Activated CD4-positive, CD25-positive, alpha-beta regulatory T cell treated with anti-CD3 and anti-CD28 coated beads, Interleukin-2, amount 50 U/mL, for 24 hours (primary cell): ENCODE data around the gene GNGT2.
A peak's percentile ranks its signal among the peaks of the same experiment; 100 is the strongest.

Experiments used
- ATAC-seq, 2 donors: fragments of 150-1000 bp; cut with Tn5 transposase; one replicate each; pipeline ENCODE4 v1.10.0; 2021; ENCODE audit warnings: mild to moderate bottlenecking in 1 of 2, moderate library complexity in 1 of 2

GNGT2 gene

DNA sequence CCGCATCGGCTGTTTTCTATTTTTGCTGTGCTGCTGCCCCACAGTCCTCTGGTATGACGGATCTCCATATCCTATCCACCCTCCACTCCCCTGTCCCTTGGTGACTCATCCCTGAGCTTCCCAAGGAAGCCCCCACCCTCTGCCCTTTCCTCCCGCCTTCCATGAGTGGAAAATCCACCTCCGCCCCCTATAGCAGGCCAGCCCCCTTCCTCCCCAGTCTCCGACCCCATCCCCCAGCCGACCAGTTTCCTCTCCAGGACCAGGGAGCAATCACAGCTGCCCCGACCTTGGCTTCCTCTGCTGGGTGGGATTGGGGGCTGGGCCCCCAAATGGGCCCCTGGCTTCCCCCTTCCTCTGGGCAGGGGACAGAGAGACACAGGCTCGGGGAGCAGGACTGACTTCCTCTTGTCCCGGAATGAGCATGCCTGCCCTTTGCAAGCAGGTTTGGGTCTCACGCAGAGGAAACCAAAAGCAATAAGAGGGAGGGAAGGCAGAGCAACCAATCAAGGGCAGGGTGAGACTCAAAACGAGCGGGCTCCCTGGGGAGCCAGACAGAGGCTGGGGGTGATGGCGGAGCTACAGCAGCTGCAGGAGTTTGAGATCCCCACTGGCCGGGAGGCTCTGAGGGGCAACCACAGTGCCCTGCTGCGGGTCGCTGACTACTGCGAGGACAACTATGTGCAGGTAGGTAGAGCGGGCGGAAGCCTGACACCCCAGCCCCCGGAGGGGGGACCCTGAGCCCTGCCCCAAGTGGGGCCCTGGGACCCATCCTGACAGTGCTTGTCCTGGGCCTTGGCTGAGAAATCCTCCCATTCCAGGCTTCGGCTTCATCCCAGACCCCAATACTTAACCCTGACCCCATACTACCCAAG, at the start of gene GNGT2, which contains the start of gene ABI3:
Gene GNGT2 (minus strand): TSS at position 417 of the 872 bp plus-strand sequence. CDS start 3,152 bp downstream, outside the sequence.
Gene ABI3 (plus strand): TSS at position 550 of the 872 bp plus-strand sequence. CDS start 18 bp downstream, at position 568.
- peak; percentile 95 to 98 for ATAC-seq

DNA sequence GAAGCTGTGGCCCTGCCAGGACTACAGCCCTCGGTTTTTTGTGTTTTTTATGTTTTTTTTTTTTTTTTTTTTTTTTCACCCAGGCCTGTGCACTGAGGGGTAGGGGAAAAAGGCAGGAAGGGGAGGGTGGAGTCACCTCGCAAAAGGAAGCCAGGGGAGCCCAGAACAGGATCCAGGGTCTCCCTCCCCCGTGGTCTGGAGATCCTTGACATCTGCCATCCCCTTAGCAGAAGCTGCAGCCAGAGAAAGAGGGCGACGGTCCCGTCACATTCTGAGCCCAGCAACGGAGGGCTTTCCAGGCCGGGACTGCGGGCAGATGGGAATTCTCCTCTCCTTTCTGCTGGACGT, 49.3 kb upstream of the GNGT2 start:
- no peak for ATAC-seq

DNA sequence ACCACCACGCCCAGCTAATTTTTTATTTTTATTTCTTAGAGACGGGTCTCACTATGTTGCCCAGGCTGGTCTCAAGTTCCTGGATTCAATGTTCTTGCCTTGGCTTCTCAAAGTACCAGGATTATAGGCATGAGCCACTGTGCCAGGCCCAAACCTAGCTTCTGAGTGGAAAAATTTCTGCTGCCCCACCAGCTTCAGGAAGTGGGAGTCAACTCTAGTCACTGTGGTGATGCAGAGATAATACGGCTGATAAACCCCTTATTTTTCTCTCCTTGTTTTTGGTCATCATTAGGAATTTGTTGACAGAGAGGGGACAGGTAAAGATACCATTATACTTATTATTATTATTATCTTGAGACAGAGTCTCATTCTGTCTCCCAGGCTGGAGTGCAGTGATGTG, 48.0 kb upstream of the GNGT2 start:
- no peak for ATAC-seq

DNA sequence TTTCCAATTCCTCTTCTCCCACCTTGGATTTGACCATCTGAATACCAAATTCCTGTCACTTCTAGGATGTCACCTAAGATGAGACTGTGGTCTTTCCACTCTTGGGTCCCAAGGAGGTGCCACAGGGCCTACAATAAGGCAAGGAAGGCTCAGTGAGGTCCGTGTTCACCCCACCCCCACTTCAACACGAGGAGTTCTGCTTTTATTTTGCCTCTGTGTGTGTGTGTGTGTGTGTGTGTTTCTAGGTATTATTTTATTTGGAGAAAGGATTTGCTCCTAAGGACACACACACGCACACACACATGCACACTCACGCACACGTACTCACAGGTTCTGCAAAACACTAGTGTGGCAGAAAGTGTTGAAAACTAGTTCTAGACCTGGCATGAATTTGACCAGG, 44.8 kb upstream of the GNGT2 start:
- ATAC-seq, result no peak

DNA sequence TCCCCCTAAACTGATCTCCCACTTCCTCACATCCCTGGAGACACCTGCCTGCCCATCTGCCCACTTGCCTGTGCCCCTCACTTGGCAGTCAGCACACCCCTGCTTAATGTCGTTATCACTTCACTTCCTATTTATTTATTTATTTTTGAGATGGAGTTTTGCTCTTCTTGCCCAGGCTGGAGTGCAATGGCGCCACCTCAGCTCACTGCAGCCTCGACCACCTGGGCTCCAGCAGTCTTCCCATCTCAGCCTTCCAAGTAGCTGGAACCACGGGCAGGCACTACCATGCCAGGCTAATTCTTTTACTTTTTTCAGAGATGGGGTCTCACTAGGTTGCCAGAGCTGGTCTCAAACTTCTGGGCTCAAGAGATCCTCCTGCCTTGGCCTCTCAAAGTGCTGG, 43.7 kb upstream of the GNGT2 start:
- no peak for ATAC-seq

- no peak for ATAC-seq
These were observed 41.8 kb upstream of the GNGT2 start for GRCh38 chr17:49252148-49252695.

GRCh38 chr17:49249890-49250522, 39.6 kb upstream of the GNGT2 start:
- ATAC-seq, result no peak

DNA sequence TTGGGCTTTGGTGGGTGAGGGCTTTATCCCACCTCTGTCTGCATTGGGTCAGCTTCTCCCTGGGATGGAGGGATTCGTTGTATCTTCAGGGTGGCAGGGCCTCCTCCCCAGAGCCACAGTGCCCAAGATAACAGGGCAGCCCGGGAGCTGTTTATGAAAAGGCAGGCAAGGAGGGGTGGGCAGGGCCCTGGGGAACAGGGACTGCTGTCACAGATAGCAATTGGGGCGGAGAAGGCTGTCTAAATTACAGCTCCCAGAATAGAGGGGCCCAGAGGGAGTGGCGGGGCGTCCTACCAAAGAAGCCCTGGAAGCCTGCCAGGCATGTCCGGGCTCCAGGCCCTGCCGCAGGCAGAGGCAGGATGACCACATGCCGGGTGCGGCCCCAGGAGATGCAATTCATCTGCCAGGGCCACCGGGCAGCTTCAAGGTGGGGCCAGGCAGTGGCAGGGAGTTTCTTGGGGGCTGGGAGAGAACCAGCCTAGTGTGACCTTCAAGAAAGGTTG, 39.0 kb upstream of the GNGT2 start:
- ATAC-seq, result no peak

DNA sequence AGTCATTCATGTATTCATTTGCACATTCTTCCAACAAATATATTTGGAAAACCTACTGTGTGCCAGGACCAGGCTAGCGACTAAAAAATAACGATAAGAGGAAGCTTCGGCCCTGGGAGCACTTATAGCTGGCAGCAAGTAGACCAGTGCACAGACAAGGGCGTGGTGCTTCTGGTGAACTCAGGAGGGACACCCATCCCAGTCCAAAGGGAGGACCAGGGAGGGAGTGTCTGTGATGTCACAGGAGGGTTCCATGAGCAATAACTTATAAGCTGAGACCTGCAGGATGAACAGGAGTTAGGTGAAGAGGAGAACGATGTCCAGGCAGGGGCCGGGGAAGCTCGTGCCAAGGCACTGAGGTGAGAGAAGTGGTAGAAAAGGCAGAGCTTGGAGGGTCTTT, 37.6 kb upstream of the GNGT2 start:
- ATAC-seq, result no peak

GRCh38 chr17:49244839-49245238, 34.5 kb upstream of the GNGT2 start:
- ATAC-seq, result no peak

DNA sequence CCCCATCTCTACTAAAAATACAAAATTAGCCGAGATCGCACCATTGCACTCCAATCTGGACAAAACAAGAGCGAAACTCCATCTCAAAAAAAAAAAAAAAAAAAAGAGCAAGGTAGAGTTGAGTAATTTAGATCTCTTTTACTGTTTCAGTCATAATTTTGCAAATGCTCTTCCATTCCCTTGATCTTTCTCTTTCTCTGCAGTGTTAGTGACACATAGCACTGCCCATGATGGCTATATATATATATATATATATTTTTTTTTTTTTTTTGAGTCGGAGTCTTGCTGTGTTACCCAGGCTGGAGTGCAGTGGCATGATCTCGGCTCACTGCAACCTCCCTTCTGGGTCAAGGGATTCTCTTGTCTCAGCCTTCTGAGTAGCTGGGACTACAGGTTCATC, 32.4 kb upstream of the GNGT2 start:
- peak in 1 of 2 donors; percentile 70 for ATAC-seq

GRCh38 chr17:49241692-49242397, 31.5 kb upstream of the GNGT2 start:
- ATAC-seq, result no peak

DNA sequence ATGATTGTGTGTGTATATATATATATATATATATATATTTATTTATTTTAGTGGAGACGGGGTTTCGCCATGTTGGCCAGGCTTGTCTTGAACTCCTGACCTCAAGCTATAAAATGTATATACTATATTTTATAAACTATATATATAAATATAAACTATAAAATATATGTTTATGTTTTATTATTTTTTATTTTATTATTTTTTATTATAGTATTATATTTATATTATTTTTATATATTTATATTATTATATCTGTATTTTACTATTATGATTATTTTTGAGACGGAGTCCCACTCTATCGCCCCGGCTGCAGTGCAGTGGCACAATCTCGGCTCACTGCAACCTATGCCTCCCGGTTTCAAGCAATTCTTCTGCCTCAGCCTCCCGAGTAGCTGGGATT, 30.7 kb upstream of the GNGT2 start:
- ATAC-seq, result no peak

GRCh38 chr17:49240619-49241018, 30.2 kb upstream of the GNGT2 start:
- ATAC-seq, result no peak

DNA sequence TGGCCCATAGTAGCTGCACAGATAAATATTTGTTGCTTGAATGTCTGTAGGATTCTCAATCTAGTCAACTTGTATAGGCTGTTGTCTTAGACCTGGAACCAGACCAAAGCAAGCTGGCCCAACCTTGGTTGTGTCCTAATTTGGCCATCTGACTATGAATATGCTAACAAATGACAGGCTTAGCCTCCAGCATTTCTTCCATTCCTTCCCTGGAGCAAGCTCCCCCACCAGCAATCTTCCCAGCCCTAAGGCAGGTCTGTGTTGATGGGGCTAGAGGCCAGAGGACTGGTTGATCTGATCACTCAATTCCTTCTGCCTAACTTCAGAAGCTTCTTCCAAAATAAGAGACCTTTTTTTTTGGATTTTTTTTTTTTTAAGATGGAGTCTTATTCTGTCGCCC, 29.6 kb upstream of the GNGT2 start:
- ATAC-seq, result no peak

DNA sequence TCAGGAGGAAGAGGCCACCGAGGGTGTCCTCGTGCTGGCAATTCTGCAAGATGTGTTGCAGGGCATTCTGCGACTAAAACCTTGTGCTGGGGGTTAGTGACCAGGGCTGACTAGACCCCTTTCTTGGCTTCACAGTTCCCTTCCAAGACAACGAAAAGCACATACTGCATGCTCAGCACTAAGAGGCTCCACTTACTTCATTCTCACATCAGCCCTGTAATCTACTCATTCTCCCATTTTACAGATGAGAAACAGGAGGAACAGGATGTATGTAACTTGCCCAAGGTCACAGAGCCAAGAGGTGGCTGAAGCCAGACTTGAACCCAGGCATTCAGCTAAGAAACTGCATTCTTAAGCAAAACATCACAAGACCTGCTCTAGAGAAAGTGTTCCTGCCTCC, 25.5 kb upstream of the GNGT2 start:
- no peak for ATAC-seq

GRCh38 chr17:49234509-49235080, 24.2 kb upstream of the GNGT2 start:
- no peak for ATAC-seq

- ATAC-seq, result no peak
These were observed 21.2 kb upstream of the GNGT2 start for GRCh38 chr17:49231563-49231894.

DNA sequence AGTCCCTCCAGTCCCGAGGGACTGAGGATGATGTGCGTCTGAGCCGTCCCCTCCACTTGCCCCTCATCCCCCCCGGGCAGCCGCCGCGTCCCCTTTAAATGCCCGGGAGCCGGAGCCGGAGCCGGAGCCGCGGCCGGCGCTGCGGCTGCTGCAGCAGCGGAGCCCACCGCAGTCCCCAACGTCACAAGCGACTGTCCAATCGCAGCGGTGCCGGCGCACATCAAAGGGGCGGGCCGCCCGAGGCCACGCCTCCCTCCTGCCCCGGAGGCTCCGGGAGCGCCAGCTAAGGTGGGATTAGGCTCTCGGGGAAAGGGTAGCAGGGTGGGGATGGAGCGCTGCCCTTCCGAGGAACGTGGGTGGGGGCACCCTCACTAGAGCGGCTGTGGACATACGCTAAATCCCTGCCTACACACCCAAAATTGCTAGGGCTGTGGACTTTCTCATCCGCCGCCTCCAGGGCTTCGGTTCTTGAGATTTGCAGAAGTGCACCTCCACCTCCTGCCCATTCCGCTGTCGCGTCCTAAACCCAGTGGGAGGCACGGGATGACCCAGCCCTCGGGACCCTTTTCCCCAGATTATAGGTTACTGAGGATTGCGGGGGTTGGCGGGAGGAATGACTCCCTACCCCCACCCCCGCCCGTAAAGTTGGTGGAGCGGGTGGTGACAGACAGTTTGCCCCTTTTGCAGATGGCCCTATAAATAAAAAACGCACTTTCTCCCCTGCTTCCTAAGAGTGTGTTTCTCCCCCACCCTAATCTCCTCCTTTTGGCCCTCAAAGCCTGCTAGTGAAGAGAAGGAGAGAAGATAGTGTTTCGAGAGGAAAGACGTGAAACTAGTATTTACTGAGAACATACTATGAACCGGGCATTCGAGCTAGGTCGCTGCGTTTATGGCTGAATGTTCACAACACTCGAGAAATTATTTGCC, 20.5 kb upstream of the GNGT2 start, which contains the start of gene PHOSPHO1:
Gene PHOSPHO1 (minus strand): TSS at position 152 of the 927 bp plus-strand sequence. CDS start 4,096 bp downstream, outside the sequence.
- ATAC-seq, result peak; percentile 97

DNA sequence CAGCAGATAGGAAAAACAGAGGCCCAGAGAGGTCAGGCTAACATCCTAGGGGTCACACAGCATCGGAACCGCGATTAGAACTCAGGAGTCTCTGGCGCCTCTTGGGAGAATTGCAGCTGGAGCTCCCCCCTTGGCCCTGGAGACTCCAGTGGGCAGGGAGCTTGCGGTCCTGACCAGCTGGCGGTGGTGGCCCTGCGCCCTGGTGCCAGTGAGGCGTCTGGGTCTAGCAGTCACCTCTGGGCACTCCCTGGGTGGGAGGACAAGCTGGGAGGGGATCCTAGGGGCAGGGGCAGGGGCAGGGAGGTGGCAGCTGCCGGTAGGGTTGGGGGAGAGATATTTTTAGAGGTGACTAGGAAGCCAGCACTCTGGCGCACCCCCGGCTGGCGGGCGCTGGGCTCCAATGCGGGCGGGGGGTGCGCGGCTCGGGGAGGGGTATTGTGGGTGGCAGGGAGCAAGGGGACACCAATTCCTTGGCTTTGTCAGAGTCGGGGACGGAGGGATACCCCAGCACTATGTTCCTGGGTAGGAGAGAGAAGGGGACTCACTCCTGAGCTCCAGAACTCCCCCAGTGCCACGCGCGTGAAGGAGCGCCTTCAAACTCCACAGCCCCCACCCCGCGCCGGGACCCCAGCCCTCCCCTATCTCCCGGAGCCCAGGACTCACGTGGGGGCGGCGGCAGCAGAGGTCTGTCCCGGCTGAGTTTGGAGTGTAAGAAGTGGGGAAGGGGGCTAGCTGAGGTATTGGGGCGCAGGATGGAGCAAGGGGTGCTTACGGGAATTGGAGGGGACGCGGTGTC, 19.6 kb upstream of the GNGT2 start:
- ATAC-seq, result no peak
